Heart left ventricle (tissue), 13 donors: Measurements from ENCODE around the gene PRRT2.
A peak's percentile ranks its signal among the peaks of the same experiment; 100 is the strongest.

ENCODE experiments used
- CTCF ChIP-seq, 12 donors: fragments of 200-600 bp; sonication (generic) in 4 of 12; IDR thresholded peaks; one replicate each; pipeline versions ENCODE4 v1.5.0 to v1.8.0; 2018 to 2022; ENCODE audit warnings: antibody characterized with exemption in 12 of 12, mild to moderate bottlenecking in 5 of 12
- POLR2A ChIP-seq, 2 donors: fragments of 450-650 bp; IDR thresholded peaks; one replicate each; pipeline ENCODE4 v1.6.1; 2017; ENCODE audit warnings: antibody characterized with exemption in 2 of 2, mild to moderate bottlenecking in 2 of 2, moderate library complexity in 2 of 2
- donor health status: ischemic (EF 13 %, LVEDD 7.1; RV severe dilation, severe dysfunction).
- donor health status: DM: no; HTN: yes; CAD: no.
- donor health status: DM: no; HTN: no; CAD: no.
- donor health status: ischemic (EF 25% LVEDD 6.9; RV normal size, moderate dysfunction).
- donor health status: ischemic (EF 25% LVEDD 5.7; RV mildly dilated, moderate dysfunction).
- donor health status: ischemic (EF 35%, LVEDD 5.7; RV mildly dilated, moderate dysfunction).
- donor health status: nonischemic (EF 11% LVEDD 7.7; RV severe dilation, severe dysfunction).
- donor health status: DM: yes; HTN: yes; CAD: no.
- donor health status: PGD.
- donor health status: ischemic (EF 29% LVEDD 5.4; RV normal size, mild dysfunction).
- donor health status: nonischemic (EF 23%, LVEDD 6.1; RV moderate dilation, normal function).

GRCh38 chr16:29848420-29849297 is 36.7 kb downstream of the PRRT2 start:
- TF ChIP-seq CTCF (IDR thresholded peaks at IDR 0.05) (peak; percentile 82 to 93 (median 87)), POLR2A (IDR thresholded peaks at IDR 0.05) (no peak)
